SU-DHL-6 (cell line): ENCODE data around the gene EIF4H.

ENCODE experiments used
- EZH2phosphoT487 ChIP-seq: fragments of 200-600 bp; sonication (generic), shearing (Covaris generic); conservative IDR thresholded peaks from 2 replicates; pipeline ENCODE4 v1.6.1; 2018; ENCODE audit warnings: mild to moderate bottlenecking, antibody characterized with exemption, low read length, moderate library complexity, mixed read lengths
- TF ChIP-seq, protein P1 (sequence below): fragments of 200-600 bp; sonication (generic); IDR thresholded peaks from one replicate; pipeline ENCODE4 v1.5.1; 2017; ENCODE audit warnings: antibody characterized with exemption, mild to moderate bottlenecking, low read length, moderate library complexity; ENCODE audit not compliant: insufficient read depth, poor library complexity, severe bottlenecking

DNA sequence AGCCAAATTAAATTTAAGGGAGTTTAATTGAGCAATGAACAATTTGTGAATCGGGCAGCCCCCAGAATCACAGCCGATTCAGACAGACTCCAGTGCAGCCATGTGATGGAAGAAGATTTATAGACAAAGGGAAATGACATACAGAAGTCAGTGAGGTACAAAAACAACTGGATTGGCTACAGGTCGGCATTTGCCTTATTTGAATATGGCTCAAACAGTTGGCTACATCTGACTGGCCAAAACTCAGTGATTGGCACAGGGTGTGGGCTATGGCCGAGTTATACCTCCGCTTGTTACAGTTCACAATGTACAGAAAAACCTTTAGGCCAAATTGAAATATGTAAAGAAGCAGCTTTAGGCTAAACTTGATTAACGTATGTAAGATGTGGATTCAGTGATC, 30.8 kb upstream of the EIF4H start:
- TF ChIP-seq, protein P1, sequence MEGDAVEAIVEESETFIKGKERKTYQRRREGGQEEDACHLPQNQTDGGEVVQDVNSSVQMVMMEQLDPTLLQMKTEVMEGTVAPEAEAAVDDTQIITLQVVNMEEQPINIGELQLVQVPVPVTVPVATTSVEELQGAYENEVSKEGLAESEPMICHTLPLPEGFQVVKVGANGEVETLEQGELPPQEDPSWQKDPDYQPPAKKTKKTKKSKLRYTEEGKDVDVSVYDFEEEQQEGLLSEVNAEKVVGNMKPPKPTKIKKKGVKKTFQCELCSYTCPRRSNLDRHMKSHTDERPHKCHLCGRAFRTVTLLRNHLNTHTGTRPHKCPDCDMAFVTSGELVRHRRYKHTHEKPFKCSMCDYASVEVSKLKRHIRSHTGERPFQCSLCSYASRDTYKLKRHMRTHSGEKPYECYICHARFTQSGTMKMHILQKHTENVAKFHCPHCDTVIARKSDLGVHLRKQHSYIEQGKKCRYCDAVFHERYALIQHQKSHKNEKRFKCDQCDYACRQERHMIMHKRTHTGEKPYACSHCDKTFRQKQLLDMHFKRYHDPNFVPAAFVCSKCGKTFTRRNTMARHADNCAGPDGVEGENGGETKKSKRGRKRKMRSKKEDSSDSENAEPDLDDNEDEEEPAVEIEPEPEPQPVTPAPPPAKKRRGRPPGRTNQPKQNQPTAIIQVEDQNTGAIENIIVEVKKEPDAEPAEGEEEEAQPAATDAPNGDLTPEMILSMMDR = no peak
- TF ChIP-seq EZH2phosphoT487 = no peak
